GM18526 (cell line): ENCODE results near the gene COL9A3.

ENCODE experiments used
- POLR2A ChIP-seq: IDR thresholded peaks from 3 replicates; pipeline ENCODE4 v1.6.1; 2011; ENCODE audit not compliant: insufficient read length; ENCODE audit errors: extremely low read depth

Gene COL9A3

DNA sequence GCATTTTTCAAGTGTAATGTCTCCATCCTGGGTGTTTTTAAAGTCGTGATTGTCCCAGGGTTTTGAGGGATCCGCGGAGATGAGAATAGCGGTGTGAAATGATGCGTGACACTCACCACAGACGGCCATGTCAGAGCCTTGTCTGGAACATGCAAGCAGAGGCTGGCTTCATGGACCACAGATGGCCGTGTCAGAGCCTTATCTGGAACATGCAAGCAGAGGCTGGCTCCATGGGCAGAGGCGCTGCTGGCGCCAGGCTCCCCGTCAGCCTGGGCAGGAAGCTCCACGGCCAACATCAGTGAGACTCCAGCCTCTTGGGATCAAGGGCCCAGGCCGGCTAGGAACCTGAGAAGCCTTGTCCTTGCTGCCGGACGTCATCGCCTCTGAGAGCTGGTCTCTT, 28.2 kb upstream of the COL9A3 start:
- no peak for TF ChIP-seq POLR2A

DNA sequence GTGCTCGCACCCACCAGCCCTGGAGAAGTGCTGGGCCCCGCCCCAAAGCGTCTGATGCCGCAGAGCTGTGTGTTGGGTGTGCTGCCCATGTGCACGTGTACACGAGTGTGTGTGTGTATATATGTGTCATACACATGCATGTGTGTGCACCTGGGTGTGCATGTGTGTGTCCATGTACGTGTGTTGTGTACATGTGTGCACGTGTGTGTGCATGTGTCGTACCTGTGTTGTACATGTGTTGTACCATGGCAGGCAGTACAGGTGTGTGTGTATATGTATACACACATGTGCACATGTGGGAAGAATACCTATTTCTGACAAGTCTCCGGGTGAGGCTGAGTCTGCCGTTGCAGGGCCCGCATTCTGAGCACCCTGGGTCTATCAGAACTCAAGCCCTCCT, 26.8 kb upstream of the COL9A3 start:
- TF ChIP-seq POLR2A: no peak

DNA sequence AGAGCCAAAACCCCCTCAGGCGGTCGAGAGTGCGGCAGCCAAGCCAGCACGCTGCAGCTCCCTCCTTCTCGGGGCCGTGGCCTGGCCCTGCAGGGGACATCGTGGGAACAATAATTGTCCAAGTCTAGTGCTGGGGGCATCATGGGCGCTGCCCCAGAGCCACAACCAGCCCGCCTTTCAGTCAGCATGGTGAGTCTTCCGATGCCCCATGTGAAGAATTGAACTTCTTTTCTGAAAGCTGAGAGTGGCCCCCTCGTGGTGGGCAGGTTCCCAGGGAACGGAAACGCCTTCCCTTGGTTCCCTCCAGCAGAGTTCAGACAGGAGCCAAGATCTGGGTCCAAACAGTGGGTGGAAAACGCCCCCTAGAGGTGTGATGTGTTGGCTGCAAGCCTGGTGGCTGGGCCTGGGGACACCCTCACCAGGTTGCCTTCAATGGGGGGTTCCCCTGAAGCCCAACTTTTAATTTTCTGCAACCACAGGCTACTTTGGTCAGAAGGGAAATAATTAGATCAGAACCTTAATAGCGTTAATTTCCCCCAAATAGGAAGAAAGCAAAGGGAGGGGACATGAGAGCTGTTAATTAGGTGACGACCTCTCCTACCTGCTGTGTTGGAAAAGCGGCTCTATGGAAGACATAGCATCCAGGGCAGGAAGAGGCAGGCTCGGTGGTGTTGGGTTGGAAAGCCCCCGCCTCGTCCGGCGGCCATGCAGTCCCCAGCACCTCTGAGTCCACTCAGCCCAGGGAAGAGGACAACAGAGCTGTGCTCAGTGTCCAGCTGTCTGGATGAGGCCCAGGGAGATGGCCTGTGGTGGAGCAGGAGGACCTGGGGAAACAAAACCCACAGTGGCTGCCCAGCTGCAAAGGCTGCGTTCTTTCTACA, 25.3 kb upstream of the COL9A3 start:
- no peak for TF ChIP-seq POLR2A

DNA sequence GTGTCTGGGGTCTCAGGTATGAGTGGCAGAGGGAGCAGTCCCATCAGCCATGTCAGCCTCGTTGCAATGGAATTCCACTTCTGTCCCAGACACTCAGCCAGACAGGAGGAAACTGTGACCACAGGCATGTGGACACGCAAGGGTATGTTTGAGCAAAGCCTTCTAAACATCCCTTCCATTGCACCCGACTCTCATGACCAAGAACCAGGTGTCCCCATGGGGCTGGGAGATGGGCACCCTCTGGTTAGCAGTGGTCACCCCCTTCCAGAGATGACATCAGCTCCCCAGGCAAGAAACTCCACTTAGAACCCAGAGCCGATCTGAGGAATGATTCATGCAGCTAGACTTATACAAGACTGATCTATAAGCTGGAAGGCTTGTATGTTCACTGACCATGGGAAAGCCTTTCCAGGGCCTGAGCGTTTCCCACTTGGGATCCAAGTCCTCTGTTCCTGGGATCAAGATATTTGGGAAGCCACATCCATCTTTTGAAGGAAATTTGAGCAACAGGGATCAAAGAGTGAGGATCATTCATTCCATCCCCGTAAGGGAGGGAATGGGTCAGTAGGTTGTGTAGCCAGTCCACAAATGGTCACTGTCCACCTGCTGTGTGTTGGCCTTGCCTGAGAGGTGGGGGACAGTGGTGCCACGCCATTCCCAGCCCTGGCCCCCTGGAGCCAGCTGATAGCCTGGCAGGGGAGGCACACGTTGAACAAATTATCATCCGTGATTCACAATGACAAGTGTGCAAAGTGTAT, 24.5 kb upstream of the COL9A3 start:
- TF ChIP-seq POLR2A: no peak

DNA sequence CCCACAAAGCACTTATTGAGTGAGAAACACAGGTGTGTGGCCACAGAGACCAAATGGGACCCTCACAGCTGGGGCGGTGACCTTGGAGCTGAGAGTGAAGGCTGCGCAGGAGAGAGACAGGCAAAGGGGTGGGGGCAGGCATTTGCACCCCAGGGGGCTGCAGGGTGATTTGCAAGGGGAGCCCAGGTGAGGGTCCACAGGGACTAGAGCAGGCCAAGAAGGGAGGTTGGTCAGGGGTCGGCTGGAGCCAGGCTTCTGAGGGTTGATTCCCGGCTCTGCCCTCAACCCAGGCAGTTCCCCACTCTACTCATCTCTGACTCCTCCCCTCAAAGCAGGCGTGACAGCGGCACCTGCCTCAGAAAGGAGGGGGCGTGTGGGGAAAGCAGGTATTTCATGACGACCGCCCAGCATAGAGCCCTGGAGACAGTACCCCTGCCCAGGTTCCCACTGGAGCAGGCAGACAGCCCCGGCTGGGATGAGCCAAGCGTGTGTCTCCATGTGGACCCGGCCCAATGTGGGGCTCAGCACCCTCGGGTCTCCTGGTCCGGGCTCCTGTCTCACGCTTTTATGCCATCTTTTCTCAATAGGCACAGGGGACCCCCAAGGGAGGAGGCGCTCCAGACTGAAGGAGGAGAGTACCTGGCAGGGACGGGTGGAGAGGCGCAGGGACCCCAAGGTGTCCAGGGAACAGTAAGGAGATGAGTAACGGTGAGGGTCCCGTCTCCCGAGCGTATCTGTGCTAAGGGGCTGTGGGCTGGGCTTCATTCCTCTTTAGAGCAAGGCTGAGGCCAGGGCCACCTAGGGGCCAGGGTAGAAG, 23.7 kb upstream of the COL9A3 start:
- no peak for TF ChIP-seq POLR2A

DNA sequence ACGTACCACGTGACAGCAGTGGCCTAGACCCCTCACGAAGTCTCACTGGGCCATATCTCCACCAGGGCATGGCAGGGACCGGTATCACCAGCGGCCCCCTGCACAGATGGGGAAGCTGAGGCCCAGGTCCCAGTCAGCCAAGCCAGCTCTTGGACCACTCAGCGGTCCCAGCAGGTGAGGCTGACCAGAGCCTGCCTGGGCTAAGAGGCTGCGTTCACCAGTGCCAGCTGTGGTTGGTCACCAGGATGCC, 23.2 kb upstream of the COL9A3 start:
- TF ChIP-seq POLR2A: no peak

DNA sequence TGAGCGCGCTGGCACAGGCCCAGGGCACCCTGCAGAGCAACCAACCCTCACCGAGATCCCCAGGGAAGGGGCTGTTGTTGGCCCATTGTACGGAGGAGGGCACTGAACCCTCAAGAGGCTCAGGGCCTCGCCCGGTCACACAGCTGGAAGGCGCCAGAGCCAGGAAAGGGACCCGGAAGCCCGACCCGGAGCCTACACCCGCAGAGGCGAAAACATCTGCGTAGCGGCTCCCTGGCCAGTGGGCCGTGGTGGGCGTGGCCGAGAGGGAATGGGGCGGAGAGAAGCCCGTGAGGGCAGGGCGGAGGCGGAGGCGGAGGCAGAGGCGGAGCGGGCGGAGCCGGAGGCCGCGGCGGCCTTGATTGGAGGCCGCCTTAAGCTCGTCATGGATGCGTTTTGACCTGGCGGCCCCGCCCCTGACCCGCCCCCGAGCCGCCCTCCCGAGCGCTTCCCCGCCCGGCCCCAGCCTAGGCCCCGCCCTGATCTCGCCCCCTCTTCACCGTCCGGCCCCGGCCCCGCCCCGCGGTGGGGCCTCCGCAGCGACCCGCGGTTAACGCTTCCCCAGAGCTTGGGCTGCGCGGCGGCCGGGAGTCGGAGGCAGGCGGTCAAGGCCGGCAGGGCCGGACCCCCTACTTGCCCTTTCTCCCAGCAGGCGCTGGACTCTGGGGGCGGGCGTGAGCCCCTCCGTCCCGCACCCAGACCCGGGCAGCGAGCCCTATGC, 22.7 kb upstream of the COL9A3 start:
- TF ChIP-seq POLR2A: peak; percentile 65

DNA sequence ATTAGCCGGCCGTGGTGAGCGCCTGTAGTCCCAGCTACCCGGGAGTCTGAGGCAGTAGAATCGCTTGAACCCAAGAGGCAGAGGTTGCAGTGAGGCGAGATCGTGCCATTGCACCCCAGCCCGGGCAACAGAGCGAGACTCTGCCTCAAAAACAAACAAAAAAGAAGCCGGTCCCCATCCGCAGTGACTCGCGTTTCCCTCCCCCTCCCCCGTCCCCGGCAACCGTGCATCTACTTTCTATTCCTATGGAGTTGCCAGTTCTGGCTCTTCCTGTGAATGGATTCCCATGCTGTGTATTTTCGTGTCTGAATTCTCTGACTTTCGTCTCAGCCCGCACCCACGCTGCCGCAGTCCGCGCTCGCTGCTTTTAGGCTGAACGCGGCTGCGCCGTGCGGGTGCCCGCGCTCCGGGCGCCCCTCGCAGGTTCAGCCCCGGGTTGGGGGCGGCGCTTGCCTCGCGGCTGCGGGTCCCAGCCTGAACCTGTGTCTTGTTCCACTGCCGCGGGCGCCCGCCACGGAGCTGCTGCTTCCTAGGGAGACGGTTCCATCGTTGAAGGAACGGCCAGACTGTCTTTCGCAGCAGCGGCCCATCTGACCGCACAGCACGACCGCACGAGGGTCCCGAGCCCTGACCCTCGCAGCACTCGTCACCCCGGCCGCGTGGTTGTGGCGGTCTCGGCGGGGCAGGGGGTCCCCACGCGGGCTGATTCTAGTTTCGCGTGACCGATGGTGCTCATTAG, 21.7 kb upstream of the COL9A3 start:
- TF ChIP-seq POLR2A: peak; percentile 33

DNA sequence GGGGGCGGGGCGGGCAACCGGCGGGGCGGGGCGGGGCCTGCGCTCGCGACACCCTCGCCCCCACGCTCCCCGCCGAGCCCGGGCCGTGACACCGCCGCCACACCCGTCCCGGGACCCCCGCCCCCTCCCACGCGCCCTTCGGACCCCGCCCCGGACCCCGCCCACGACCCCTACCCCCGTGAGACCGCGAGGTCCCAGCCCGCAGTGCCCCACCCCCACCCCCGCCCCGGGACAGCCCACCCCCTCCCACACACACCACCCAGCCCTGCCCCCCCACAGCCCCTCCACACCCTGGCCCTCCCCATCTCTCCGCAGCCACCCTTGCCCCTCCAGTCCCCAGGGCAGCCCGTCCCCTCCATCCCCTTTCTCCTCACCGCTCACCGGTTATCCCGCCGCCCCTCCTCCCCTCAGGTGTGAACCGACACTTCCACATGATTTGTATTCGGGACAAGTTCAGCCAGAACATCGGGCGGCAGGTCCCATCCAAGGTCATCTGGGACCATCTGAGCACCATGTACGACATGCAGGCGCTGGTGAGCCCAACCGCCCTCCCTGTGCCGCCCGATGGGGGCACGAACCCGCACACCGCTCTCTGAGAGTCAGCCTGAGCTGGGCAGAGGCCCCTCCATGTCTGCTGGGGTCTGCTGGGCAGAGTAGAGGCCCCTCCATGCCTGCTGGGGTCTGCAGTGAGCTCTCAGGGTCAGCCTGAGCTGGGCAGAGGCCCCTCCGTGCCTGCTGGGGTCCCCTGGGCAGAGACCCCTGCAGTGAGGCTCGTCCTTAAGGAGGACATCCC, 20.0 kb upstream of the COL9A3 start:
- TF ChIP-seq POLR2A: no peak

DNA sequence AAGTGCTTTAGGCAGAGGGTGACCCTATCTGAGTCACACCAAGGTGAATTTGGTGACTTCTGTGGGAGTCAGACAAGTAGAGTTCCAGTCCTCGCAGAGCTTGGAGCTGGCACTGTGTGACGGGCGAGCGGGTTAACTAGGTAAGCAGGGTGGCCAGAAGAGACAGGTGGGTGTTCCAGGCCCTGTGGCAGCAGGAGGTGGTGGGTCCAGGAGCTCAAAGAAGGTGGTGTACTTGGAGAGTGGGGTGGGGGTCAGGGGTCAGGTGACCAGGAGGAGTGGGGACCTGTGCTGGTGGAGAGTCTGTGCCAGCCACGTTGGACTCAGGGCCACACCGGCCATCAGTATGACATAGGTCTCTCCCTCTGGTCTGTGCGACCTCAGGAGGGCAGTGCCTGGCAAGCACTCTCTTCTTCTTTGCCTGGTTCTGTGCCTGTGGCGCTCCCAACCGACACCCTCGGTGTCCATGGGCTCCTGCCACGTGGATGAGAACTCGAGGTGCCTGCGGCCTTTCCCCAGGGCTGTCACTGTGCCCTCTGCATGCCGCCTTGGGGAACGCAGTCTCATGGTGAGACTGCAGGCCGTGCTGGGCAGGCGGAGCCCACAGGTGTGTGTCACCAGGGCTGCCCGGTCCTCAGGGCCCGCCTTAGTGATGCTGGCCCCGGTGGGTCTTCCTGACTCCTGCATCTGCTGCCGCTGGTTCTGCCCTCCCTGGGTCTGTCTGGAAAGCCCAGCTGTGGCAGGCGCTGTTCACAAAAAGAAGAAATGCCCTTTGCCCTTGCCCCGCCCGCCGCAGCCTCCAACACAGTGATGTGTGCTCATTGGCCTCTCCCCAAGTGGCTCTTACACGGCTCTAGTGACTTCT, 18.9 kb upstream of the COL9A3 start:
- no peak for TF ChIP-seq POLR2A

DNA sequence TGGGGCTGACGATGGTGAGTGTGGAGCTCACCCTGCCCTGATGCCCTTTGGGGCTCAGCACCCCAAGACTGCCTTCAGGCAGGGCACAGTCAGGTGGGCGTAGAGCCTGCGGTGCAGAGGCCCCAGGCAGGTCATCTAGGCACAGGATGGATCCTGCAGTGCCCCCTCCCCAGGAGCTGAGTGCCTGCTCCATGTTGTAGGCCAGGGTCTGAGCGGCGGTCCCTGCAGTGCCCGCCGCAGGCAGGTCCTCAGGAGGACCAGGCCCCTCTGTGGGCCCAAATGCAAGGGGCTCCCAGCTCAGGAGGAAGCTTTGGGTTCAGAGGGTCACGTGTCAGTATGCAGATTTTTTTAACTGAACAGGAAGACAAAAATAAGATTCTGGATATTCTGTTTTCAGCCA, 17.8 kb upstream of the COL9A3 start:
- no peak for TF ChIP-seq POLR2A

DNA sequence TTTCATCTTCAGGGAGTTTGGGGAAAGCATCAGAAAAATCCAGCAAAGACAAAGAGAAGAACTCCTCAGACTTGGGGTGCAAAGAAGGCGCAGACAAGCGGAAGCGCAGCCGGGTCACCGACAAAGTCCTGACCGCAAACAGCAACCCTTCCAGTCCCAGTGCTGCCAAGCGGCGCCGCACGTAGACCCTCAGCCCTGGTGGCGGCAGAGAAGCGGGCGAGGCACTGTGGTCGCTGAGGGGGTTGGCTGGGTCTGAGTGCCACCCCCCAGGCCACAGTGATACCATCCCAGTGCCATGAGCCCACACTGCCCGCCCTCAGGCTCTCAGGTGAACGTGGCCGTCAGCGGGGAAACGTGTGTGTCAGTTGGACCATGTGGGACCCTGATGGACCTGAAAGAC, 17.4 kb upstream of the COL9A3 start:
- no peak for TF ChIP-seq POLR2A

DNA sequence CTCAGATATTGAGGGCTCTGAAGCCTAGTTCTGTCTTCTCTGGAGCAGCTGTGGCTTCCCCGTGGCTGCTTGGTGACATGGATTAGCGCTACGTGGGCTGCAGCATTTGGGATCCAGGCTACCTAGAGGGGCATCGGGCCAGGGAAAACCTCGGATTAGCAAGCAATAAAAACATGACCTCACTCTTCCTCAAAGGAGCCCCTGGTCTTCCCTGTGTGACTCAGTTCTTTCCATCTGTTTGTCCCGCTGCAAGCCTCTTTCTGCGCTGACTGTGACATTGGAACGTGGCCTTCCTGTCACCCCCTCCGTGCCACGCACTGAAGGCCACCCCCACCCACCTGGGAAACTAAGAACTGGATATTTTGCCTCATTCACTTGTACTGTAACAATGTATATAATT, 17.0 kb upstream of the COL9A3 start:
- no peak for TF ChIP-seq POLR2A
